BE2C (cell line): ENCODE data around the gene SYNGR1.
"Not testable (repeated sequence)": the region's sequence is repeated elsewhere in the genome, so short reads cannot be mapped to it uniquely, and the experiment has no call there.

Experiments used
- DNase-seq: peaks from one replicate; pipeline ENCODE4 v3.0.0-alpha.2; 2020
- H3K27me3 ChIP-seq: fragments of 250-450 bp; sonication (Bioruptor Pico); 2 replicates; pipeline ENCODE4 v1.5.1; 2020; ENCODE audit warnings: mild to moderate bottlenecking
- H3K36me3 ChIP-seq: fragments of 250-450 bp; sonication (Bioruptor Pico); 2 replicates; pipeline ENCODE4 v1.5.1; 2020; ENCODE audit warnings: mild to moderate bottlenecking
- H3K4me1 ChIP-seq: fragments of 250-450 bp; sonication (Bioruptor Pico); 2 replicates; pipeline ENCODE4 v1.5.1; 2020
- H3K4me3 ChIP-seq: 2 replicates; pipeline ENCODE4 v1.5.1; 2011; ENCODE audit warnings: low read depth, low read length
- H3K9me3 ChIP-seq: fragments of 250-450 bp; sonication (Bioruptor Pico); 2 replicates; pipeline ENCODE4 v1.5.1; 2020
- TF ChIP-seq, protein P1 (sequence below): IDR thresholded peaks from 2 replicates; pipeline ENCODE4 v1.5.1; 2012; ENCODE audit warnings: mild to moderate bottlenecking, low read depth, low read length

The SYNGR1 gene

DNA sequence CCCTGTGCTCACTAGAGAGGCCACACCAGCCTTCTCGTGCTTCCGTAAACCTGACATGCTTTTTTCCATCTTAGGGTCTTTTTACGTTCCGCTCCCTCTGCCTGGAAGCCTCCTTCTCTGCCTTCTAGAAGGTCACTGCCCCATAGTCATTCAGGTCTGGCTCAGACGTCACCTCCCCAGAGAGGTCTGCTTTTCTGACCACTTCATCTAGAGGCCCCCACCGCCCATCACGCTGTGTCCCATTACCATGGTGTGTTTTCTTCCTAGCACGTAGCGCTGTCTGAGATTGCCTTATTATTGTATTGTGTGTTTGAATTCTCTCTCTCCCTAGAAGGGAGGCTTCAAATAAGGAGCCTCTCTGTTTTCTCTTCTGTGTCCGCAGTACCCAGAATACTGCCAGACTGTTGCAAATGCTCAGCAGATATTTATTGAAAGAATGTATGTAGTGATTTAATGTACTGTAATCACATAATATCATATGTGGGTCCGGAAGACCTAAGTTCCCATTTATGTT lies 59.8 kb downstream of the SYNGR1 start:
- no peak for DNase-seq
- Histone ChIP-seq H3K36me3 (peaks cover 10% of the 10 kb centered on the region), H3K27me3 (no peaks in the 10 kb centered on the region), H3K9me3 (no peaks in the 10 kb centered on the region), H3K4me3 (no peak overlapping the region), H3K4me1 (no peaks in the 10 kb centered on the region)
- TF ChIP-seq, protein P1, sequence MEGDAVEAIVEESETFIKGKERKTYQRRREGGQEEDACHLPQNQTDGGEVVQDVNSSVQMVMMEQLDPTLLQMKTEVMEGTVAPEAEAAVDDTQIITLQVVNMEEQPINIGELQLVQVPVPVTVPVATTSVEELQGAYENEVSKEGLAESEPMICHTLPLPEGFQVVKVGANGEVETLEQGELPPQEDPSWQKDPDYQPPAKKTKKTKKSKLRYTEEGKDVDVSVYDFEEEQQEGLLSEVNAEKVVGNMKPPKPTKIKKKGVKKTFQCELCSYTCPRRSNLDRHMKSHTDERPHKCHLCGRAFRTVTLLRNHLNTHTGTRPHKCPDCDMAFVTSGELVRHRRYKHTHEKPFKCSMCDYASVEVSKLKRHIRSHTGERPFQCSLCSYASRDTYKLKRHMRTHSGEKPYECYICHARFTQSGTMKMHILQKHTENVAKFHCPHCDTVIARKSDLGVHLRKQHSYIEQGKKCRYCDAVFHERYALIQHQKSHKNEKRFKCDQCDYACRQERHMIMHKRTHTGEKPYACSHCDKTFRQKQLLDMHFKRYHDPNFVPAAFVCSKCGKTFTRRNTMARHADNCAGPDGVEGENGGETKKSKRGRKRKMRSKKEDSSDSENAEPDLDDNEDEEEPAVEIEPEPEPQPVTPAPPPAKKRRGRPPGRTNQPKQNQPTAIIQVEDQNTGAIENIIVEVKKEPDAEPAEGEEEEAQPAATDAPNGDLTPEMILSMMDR: no peak

DNA sequence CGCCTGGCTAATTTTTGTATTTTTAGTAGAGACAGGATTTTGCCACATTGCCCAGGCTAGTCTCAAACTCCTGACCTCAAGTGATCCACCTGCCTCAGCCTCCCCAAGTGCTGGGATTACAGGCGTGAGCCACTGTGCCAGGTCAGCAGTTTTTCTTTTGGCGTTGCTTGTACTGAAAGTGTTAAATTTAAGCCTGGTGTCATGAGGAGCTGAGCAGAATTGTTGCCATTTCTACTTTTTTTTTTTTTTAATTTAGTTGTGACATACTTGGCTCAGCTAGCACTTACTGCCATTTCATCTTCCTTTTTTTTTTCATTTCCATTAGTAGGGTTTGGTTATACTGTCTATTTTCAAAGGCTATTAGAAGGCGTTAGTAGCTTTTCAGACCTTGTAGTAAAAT lies 60.5 kb downstream of the SYNGR1 start:
- no peak for DNase-seq
- TF ChIP-seq, protein P1: no peak
- Histone ChIP-seq H3K36me3 (peaks cover 14% of the 10 kb centered on the region), H3K9me3 (no peaks in the 10 kb centered on the region), H3K27me3 (no peaks in the 10 kb centered on the region), H3K4me3 (no peak overlapping the region), H3K4me1 (no peaks in the 10 kb centered on the region)

DNA sequence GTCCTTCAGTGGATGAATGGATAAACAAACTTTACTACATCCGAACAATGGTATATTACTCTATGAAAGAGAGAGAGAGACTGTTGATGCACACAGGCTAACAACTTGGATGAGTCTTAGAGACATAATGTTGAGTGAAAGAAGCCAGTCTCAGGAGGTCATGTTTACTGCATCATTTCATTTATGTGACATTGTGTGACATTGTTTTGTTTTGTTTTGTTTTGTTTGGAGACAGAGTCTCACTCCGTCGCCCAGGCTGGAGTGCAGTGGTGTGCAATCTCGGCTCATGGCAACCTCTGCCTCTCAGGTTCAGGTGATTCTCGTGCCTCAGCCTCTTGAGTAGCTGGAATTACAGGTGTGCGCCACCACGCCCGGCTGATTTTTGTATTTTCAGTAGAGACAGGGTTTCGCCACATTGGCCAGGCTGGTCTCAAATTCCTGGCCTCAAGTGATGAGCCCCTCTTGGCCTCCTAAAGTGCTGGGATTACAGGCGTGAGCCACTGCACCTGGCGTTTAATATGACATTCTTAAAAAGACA lies 62.1 kb downstream of the SYNGR1 start:
- H3K4me3 ChIP-seq, H3K27me3 ChIP-seq, H3K4me1 ChIP-seq, H3K9me3 ChIP-seq, DNase-seq: not testable (repeated sequence)
- peaks cover 23% of the 10 kb centered on the region for H3K36me3 ChIP-seq

DNA sequence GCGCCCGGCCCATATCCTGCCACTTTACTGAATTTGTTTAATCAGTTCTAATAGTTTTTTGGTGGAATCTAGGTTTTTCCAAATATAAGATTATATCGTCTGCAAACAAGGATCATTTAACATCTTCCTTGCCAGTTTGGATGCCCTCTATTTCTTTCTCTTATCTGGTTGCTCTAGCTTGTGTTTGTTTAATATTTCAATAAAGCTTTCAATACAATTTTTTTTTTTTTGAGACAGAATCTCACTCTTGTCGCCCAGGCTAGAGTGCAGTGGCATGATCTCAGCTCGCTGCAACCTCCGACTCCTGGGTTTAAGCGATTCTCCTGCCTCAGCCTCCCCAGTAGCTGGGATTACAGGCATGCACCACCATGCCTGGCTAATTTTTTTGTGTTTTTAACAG lies 63.4 kb downstream of the SYNGR1 start:
- peaks cover 32% of the 10 kb centered on the region for H3K36me3 ChIP-seq
- not testable (repeated sequence) for H3K9me3 ChIP-seq, DNase-seq, H3K27me3 ChIP-seq, H3K4me3 ChIP-seq, H3K4me1 ChIP-seq

DNA sequence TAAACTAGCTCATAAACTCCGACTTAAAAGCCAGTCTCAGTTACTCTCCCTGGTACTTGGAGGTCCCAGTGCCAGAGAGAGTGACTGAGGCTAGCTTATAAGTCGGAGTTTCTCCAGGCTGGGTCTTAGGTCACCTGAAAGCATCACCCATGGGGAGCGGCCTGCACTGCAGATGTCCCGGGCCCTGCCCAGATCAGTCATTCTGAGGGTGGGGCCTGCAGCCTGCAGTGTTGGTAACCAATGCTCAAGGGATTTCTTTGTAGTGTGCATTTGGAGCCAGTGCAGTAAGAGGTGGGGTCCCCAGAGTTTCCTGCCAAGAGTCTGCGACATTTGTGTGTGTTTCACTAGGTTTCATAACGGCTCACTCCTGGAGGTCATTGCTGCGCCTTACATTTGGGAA lies 64.6 kb downstream of the SYNGR1 start:
- TF ChIP-seq, protein P1: no peak

DNA sequence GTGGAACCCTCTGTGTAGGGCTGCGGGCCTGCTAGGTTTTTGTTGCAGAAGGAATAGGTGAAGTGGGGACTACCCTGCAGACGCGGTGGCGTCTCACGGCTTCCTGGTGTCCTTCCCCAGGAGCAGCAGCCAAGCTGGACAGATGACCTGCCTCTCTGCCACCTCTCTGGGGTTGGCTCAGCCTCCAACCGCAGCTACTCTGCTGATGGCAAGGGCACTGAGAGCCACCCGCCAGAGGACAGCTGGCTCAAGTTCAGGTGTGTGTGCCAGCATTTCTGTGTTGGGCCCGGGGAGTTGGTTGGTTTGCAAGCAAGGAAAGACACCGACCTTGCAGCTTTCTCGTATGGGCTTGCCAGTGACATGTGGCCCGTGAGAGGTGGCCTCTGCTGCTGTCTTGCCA lies 65.1 kb downstream of the SYNGR1 start:
- Histone ChIP-seq H3K4me1 (no peaks in the 10 kb centered on the region; the same call in 1 of the 2 replicates), H3K27me3 (no peaks in the 10 kb centered on the region), H3K9me3 (no peaks in the 10 kb centered on the region), H3K4me3 (no peak overlapping the region), H3K36me3 (peaks cover 41% of the 10 kb centered on the region)
- no peak for DNase-seq
- TF ChIP-seq, protein P1: no peak

More for the DNA sequence above, 64.6 kb downstream of the SYNGR1 start:
- Histone ChIP-seq H3K4me1 (no peaks in the 10 kb centered on the region; the same call in 1 of the 2 replicates), H3K4me3 (no peak overlapping the region), H3K27me3 (no peaks in the 10 kb centered on the region), H3K9me3 (no peaks in the 10 kb centered on the region), H3K36me3 (peaks cover 39% of the 10 kb centered on the region)
- DNase-seq: no peak

DNA sequence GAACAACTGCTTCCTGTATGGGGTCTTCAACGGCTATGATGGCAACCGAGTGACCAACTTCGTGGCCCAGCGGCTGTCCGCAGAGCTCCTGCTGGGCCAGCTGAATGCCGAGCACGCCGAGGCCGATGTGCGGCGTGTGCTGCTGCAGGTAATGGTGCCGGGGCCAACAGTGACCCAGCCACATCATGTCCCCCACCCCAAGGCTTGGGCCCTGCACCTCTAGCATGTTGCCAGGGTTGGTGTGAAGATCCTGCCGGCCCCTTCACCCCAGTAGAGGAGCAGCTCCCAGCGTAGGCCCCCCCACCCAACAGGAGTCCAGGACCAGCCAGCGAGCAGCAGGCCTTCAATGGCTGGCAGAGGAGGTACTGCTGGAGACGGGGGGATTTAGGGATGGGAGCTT lies 65.7 kb downstream of the SYNGR1 start:
- Histone ChIP-seq H3K36me3 (peaks cover 47% of the 10 kb centered on the region), H3K4me1 (no peaks in the 10 kb centered on the region; the same call in 1 of the 2 replicates), H3K27me3 (no peaks in the 10 kb centered on the region), H3K4me3 (no peak overlapping the region), H3K9me3 (no peaks in the 10 kb centered on the region)
- DNase-seq: no peak
- TF ChIP-seq, protein P1: no peak
